ENCODE measurements around the gene CLPTM1.
A peak's percentile ranks its signal among the peaks of the same experiment; 100 is the strongest.

CLPTM1 gene

DNA sequence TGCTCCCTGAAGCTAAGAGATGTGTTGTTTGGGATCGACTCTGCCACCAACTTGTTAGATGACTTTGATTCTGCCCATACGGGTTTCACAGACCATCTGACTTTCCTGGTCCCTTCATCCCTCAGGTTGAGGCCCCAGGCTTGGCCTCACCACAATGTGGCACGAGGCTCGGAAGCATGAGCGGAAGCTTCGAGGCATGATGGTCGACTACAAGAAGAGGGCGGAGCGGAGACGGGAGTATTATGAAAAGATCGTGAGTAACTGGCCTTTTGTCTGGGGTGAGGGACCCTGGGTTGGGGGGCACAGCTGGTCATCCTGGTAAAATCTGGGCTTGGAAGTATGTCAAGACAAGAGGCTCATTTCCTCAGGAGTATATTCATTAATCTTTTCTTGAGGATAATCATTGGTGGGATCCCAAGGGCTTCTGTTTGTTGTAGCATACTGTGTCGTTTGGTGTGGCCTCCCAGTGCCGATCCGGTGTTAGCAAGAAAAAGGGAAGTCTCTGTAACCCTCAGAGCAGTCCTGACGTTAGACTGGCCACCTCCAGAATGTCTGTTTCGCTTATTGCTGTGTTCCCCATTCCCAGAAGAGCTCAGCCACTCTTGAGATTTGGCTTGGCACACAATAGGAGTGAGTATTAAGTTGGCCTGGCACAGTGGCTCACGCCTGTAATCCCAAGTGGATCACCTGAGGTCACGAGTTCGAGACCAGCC is 85.0 kb downstream of the CLPTM1 start:
- peak overlapping the region; percentile 85 for H3K4me3 ChIP-seq (ENCODE audit: low read depth, low read length)
- TF ChIP-seq, protein P1, sequence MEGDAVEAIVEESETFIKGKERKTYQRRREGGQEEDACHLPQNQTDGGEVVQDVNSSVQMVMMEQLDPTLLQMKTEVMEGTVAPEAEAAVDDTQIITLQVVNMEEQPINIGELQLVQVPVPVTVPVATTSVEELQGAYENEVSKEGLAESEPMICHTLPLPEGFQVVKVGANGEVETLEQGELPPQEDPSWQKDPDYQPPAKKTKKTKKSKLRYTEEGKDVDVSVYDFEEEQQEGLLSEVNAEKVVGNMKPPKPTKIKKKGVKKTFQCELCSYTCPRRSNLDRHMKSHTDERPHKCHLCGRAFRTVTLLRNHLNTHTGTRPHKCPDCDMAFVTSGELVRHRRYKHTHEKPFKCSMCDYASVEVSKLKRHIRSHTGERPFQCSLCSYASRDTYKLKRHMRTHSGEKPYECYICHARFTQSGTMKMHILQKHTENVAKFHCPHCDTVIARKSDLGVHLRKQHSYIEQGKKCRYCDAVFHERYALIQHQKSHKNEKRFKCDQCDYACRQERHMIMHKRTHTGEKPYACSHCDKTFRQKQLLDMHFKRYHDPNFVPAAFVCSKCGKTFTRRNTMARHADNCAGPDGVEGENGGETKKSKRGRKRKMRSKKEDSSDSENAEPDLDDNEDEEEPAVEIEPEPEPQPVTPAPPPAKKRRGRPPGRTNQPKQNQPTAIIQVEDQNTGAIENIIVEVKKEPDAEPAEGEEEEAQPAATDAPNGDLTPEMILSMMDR (IDR thresholded peaks at IDR 0.05; ENCODE audit: low read depth, low read length) = no peak

DNA sequence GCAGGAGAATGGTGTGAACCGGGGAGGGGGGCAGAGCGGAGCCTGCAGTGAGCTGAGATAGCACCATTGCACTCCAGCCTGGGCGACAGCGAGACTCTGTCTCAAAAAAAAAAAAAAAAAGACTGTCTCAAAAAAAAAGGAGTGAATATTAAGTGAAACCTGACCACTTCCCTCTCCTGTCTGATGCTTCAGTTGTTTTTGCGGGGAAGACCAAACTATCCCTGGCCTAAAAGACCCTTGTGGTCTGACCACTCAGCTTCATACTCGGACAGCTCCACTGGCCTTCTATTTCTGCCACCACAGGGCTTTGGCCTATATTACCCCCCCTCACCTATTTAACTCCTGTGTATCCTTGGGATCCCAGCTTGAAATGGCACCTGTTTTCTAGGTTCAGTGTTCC is 85.9 kb downstream of the CLPTM1 start:
- no peak overlapping the region for H3K4me3 ChIP-seq (ENCODE audit: low read depth, low read length)
- TF ChIP-seq, protein P1 (IDR thresholded peaks at IDR 0.05; ENCODE audit: low read depth, low read length) = no peak

All from WI38 (cell line).